Fibroblast of skin of left biceps (primary cell): ENCODE data around the gene MAP3K10.
A peak's percentile ranks its signal among the peaks of the same experiment; 100 is the strongest.
"Not testable (repeated sequence)": the region's sequence is repeated elsewhere in the genome, so short reads cannot be mapped to it uniquely, and the experiment has no call there.

ENCODE experiments used
- DNase-seq, 2 experiments: peaks; one replicate each; pipeline ENCODE4 v3.0.0-alpha.2; 2013; ENCODE audit warnings: low read depth in 2 of 2

The MAP3K10 gene

DNA sequence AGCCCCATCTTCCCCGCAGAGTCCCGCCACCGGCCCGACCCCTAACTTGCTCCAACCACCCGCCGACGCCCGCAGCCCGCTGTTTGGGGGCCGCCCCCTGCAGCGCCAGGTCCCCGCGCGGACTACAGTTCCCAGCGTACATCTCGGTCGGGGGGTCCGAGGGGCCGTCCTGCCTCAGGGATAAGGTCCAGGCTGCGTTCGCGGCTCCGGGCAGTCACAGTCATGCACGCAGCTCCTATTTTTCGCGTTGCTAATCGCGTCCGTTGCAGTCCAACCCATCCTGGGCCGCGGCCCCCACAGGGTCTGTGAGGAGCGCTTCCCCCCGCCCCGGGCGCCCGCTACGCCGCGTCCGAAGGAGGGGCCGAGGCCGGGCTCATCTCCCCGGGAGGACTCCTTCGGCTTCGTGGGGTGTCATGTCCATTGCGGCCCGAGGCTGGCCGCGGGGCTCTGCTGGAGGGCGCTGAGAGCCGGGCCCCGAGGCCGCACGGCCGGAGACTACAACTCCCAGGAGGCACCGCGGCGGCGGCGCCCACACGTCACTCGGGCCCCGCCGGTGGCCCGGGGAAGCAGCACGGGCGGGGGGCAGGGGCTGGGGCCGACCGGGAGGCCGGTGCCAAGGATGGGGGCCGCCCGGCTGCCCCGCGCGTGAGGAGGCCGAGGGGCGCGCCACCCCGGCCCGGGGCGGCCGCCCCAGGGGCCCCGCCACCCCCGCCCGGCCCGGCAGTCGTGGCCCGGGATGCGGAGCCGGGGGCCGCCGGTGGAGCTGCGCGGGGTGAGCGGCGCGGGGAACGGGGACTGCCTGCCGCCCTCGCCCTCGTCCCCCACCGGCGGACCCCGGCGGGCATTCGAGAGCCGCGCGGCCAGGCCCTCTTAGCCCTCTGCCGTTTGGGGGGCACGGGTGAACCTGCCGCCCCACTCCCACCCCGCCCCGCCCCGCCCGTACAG is at the start of gene MAP3K10:
MAP3K10 (plus strand) TSS at position 536 of the 945 bp plus-strand sequence. CDS start 606 bp downstream, outside the sequence.
- DNase-seq: peak; percentile 26 to 36

DNA sequence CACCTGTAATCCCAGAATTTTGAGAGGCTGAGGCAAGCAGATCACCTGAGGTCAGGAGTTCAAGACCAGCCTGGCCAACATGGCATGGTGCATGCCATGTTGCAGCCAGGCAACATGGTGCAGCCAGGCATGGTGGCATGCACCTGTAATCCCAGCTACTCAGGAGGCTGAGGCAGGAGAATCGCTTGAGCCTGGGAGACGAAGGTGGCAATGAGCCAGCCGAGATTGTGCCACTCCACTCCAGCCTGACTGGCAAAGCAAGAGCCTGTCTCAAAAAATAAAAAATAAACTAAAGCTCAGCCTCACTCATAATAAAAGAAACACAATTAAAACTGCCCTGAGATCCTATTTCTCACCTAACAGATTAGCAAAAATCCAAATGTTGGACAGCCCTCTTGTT is 49.7 kb upstream of the MAP3K10 start:
- no peak for DNase-seq

DNA sequence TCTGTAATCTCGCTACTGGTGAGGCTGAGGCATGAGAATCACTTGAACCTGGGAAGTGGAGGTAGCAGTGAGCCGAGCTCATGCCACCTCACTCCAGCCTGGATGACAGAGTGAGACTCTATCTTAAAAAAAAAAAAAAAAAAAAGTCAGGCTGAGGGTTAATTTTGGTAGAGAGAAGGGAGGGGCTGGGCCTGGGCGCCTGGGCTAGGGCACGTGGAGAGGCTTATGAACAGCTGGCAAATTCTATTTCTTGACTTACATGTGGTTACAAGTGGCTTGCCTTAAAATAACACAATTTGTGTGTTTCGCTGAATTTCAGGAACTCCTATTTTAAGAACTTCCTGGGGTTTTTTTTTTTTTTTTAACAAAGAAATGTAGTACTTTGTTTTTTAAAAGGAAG is 47.6 kb upstream of the MAP3K10 start:
- no peak for DNase-seq

DNA sequence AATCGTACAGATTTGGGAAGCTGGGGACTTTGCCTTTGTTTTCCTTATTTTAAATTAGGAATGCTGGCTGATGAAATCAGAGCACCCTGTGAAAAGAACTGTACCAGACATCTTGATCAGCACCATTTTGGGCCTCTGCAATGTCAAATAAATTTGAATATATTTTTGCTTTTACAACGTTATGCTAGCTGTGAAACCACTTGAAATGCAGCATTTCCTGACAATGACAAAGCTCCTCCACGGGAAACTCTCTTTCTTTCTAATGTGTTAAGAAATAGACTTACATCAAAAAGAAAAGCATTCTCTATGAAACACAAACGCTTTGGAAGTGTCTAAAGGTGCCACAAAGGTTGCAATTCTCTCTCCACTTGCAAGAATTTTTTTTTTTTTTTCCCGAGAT is 47.1 kb upstream of the MAP3K10 start:
- DNase-seq: no peak

DNA sequence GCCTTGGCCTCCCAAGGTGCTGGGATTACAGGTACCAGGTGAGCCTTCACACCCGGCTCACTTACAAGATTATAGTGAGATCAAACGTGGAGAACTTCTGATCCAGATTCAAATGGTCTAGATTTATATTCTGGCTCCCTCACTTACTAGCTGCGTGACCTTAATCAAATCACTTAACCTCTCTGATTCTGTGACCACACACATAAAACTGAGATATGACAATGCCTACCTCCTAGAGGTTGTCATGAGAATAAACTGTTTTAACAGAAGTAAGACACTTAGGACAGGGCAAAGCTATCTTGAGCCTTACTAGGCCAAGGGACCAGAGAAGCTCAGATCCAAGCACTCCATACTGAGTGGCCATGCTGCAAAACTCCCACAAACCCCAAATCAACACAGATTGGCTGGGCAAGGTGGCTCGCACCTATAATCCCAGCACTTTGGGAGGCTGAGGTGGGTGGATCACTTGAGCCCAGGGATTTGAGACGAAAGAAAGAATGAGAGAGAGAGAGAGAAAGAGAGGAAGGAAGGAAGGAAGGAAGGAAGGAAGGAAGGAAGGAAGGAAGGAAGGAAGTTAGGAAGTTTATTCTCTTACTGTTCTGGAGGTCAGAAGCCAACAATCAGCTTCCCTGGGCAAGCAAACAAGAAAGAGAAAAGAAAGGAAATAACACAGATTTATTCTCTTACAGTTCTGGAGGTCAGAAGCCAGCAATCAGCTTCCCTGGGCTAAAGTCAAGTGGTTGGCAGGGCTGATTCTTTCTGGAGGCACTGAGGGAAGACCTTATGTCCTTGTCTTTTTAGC is 46.1 kb upstream of the MAP3K10 start:
- DNase-seq: no peak

DNA sequence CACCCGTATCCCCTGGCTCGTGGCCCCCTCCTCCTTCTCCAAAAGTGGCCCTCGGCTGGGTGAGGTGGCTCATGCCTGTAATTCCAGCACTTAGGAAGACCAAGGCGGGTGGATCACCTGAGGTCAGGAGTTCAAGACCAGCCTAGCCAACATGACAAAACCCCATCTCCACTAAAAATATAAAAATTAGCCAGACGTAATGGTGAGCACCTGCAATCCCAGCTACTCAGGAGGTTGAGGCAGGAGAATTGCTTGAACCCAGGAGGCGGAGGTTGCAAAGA is 45.5 kb upstream of the MAP3K10 start:
- not testable (repeated sequence) for DNase-seq

DNA sequence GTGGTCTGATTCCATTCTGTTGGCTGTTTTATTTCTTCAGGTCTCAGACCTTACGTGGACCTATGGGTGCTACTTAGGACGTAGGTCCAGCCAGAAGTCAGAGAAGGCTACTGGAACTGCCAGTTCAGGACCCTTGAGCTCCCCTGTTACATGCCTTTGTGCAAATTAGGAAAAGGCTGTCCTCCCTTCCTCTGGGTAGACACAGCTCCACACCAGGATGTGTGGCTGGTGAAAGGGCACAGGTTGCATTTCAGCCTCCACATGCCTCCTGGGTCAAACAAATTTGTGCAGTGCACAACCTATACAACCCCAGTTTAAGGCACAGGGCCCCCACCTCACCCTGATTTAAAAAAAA is 43.9 kb upstream of the MAP3K10 start:
- DNase-seq: no peak

DNA sequence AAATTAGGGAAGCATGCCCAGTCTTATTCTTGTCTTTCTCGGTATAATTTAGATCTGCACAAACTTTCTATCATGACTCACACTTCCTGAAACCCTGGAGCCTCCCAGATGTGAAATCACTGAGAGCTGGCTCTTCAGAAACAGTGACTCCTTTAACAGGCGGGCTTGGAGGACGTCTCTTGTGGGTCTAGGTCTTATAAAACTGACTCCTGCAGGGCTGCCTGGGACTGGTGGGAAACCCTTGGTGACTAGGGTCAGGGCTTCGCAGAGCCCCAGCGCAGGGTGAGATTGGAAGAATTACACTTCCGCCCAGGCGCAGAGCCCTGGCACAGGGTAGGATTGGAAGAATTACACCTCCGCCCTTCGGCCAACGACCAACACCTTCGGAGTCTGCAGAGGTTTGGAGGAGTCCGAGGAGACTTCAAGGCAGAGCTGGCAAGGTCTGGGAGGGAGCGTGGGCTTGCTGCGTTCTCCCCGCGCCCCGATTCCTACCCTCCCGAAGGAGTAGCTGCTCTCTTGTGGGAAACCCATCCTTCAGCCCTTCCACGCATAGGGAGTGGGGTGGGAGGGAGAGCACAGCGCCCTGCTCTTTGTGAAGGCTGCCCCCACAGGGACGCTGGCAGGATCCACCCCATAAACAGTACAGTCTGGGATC is 43.4 kb upstream of the MAP3K10 start:
- DNase-seq: peak; percentile 50 to 54

DNA sequence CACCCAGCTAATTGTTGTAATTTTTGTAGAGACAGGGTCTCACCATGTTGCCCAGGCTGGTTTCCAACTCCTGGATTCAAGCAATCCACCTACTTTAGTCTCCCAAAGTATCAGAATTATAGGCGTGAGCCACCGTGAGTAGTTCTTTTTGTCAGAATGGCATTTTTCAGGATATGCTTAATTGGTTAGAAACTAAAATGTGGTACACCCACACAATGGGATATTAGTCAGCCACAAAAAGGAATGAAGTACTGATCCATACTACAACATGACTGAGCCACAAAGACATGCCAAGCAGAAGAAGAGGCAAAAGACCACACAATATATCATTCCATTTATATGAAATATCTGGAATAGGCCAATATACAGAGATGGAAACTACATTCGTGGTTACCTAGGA is 41.7 kb upstream of the MAP3K10 start:
- DNase-seq: no peak

DNA sequence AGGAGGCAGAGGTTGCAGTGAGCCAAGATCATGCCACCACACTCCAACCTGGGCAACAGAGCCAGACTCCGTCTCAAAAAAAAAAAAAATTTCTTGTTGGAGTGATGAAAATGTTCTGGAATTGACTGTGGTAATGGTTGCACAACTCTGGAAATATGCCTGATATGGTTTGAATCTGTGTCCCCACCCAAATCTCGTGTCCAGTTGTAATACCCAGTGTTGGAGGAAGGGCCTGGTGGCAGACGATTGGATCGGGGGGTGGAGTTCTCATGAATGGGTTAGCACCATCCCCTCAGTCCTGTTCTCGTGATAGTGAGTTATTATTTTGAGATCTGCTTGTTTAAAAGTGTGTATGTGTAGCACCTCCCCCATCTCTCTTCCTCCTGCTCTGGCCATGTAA is 41.1 kb upstream of the MAP3K10 start:
- DNase-seq: no peak

DNA sequence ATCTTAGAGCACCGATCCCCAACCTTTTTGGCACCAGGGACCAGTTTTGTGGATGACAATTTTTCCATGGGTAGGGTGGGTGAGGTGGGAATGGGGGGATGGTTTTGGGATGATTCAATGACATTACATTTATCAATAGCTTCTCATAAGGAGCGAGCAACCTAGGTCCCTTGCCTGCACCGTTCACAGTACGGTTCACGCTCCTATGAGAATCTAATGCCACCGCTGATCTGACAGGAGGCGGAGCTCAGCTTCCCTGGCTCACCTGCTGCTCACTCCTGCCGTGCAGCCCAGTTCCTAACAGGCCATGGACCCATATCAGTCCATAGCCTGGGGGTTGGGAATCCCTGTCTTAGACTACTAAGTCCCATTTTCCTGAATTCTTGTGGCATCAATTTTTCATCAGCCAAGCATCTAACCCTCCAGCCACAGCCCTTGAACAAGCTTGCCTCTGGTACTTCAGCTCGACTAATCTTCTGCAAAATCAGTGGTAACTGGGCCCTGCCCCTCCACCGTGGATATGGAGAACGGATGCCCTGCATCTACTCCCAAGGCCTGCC is 37.0 kb upstream of the MAP3K10 start:
- no peak for DNase-seq

DNA sequence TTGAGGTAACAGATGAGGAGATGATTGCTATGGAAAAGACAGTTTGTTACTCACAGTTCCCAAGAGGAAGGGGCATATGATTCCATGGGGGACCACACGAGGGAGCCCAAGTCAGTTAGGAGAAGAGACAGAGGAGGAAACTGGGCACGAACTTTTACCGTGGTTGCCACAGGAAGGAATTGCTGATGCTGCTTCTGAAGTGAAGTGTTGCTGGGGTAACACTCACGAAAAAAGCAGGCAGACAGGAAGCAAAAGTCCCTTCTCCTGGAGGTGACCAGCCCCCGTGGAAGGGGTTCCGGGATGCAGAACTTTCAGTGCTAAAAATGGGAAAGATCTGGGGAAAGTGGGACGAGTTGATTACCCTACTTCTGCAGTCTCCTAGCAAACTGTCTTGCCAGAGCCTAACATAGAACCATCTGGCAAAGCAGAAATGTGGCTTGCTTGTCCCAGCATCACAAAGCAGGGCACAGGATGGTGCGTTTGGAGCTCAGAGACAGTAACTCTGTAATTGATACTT is 35.4 kb upstream of the MAP3K10 start:
- DNase-seq: no peak

DNA sequence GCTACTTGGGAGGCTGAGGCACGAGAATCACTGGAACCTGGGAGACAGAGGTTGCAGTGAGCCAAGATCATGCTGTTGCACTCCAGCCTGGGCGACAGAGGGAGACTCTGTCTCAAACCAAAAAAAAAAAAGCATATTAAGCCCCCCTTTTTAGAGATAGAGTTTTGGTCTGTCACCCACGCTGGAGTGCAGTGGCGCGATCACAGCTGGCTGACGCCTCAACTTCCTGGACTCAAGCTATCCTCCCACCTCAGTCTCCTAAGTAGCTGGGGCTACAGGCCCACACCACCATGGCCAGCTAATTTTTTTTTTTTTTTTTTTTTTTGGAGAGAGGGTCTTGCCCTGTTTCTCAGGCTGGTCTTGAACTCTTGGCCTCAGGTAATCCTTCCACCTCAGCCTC is 34.2 kb upstream of the MAP3K10 start:
- no peak for DNase-seq

DNA sequence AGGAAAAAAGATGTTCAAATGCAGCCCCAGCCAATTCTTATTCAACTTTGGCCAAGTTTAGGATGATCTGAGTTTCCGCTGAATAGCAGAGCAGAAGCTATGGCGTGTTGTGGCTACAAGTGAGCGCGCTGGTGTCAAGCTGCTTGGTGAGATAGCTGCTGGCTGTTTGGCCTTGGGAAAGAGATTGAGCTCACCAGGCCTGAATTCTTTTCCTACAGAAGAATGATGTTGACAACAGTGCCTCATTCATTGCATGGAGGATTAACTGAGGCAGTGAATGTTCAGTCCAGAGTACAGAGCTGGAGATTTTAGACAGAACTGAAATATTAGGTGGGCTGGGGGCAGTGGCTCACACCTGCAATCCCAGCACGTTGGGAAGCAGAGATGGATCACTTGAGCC is 31.5 kb upstream of the MAP3K10 start:
- no peak for DNase-seq

DNA sequence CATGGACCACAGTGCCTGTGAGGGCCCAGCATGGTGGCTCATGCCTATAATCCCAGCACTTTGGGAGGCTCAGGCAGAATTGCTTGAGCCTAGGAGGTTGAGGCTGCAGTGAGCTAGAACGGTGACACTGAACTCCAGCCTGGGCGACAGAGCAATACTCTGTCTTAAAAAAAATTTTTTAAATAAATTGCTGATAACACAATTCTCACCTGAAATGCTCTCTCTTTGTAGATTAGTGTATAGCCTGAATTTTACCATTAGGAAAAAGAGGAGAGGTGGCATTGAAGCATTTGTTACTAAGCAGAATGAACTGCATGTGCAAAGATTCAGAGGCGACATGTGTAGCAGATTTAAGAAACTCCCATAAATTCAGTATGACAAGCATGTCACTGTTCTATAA is 29.1 kb upstream of the MAP3K10 start:
- DNase-seq: no peak

DNA sequence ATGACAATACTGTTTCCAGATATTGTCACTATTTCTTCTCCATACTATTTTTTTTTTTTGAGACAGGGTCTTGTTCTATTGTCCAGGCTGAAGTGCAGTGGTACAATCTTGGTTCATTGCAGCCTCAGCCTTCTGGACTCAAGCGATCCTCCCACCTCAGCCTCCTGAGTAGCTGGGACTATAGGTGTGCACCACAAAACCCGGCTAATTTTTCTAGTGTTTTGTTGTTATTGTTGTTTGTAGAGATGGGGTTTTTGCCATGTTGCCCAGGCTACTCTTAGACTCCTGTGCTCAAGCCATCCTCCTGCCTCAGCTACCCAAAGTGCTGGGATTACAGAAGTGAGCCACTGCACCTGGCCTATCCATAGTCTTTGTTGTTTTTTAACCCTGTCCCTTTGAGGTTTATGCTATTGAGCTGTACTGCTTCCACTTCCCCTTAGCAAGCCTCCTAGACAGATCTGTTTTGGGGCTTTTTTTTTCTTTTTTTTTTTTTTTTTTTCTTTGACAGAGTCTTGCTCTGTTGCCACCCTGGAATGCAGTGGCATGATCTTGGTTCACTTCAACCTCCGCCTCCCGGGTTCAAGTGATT is 27.6 kb upstream of the MAP3K10 start:
- DNase-seq: no peak

DNA sequence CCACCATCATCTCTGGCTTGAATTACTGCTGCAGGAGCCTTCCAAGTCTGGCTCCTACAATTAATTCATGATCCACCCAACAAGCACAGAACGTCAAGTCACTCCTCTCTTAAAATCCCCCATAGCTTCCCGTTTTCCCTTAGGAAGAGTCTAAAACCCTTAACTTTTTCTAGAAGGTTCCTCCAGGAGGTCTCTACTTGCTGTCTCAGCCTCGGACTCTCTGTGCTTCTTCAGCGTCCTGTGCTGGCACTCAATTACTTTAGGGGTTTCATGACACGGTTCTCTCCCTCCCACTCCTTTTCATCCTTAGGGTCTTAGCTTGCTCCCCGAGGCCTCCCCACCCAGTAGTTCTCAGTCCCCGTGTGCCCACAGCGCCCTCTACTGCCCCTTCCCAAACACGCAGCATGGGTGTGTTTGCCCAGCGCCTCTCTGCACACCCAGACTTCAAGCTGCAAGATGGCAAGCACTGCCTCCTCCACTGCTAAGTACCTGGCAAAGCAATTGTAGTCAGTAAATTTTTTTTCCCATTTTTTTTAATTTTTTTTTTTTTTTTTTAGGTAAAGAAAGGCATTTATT is 25.8 kb upstream of the MAP3K10 start:
- no peak for DNase-seq

DNA sequence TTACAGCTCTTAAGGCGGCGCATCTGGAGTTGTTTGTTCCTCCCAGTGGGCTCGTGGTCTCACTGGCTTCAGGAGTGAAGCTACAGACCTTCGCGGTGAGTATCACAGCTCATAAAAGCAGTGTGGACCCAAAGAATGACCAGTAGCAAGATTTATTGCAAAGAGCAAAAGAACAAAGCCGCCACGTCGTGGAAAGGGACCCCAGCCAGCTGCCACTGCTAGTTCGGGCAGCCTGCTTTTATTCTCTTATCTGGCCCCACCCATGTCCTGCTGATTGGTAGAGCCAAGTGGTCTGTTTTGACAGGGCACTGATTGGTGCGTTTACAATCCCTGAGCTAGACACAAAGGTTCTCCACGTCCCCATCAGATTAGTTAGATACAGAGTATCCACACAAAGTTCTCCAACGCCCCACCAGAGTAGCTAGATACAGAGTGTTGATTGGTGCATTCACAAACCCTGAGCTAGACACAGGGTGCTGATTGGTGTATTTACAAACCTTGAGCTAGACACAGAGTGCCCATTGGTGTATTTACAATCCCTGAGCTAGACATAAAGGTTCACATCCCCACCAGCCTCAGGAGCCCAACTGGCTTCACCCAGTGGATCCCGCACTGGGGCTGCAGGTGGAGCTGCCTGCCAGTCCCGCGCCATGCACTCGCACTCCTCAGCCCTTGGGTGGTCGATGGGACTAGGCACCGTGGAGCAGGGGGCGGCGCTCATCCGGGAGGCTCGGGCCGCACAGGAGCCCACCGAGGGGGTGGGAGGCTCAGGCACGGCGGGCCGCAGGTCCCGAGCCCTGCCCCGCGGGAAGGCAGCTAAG is 21.5 kb upstream of the MAP3K10 start:
- DNase-seq: not testable (repeated sequence)

DNA sequence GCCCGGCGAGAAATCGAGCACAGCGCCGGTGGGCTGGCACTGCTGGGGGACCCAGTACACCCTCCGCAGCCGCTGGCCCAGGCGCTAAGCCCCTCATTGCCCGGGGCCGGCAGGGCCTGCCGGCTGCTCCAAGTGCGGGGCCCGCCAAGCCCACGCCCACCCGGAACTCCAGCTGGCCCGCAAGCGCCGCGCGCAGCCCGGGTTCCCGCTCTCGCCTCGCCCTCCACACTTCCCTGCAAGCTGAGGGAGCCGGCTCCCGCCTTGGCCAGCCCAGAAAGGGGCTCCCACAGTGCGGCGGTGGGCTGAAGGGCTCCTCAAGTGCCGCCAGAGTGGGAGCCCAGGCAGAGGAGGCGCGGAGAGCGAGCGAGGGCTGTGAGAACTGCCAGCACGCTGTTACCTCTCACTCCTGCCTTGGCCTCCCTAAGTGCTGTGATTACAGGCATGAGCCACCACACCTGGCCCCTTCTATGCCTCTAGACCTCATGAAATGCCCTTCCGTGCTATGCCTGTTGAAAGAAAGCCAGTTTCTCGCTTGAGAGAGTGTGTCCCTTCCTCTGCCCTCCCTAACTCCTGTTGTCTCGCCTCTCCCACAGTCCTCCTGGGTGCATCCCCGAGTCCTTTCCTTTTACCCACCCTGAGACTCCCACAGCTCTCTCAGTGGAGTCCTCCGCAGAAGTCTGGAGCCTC is 20.8 kb upstream of the MAP3K10 start:
- DNase-seq: not testable (repeated sequence)

DNA sequence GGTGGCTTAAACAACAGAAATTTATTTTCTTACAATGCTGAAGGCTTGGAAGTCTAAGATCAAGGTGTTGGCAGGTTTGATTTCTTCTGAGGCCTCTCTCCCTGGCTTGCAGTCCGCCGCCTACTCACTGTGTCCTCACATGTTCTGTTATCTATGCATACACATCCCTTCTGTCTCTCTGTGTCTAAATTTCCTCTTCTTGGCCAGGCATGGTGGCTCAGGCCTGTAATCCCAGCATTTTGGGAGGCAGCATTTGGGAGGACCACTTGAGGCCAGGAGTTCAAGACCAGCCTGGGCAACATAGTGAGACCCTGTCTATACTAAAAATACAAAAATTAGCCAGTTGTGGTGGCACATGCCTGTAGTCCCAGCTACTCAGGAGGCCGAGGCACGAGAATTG is 19.9 kb upstream of the MAP3K10 start:
- DNase-seq: not testable (repeated sequence)
